GM12878 (cell line): ENCODE results near the gene SLC35C1.

ENCODE experiments used
- POLR2A ChIP-seq: IDR thresholded peaks from 2 replicates; pipeline ENCODE4 v1.6.1; 2011; ENCODE audit warnings: low read depth, mild to moderate bottlenecking, low read length
- SIX5 ChIP-seq: IDR thresholded peaks from 2 replicates; pipeline ENCODE4 v1.6.1; 2011; ENCODE audit warnings: mild to moderate bottlenecking, low read depth, low read length, moderate library complexity; ENCODE audit not compliant: severe bottlenecking
- TAF1 ChIP-seq: IDR thresholded peaks from 2 replicates; pipeline ENCODE4 v1.6.1; 2011; ENCODE audit warnings: mild to moderate bottlenecking, low read depth, low read length, borderline replicate concordance
- TF ChIP-seq, protein P1 (sequence below), 3 experiments: IDR thresholded peaks in 2 of 3; conservative IDR thresholded peaks in 1 of 3; 2 replicates each; pipeline ENCODE4 v1.5.1; 2011; ENCODE audit warnings: low read depth in 3 of 3, low read length in 3 of 3, mild to moderate bottlenecking in 3 of 3, control low read depth in 2 of 3, moderate library complexity in 2 of 3, inconsistent platforms in 1 of 3, mixed read lengths in 1 of 3; ENCODE audit not compliant: control insufficient read depth in 2 of 3, insufficient read depth in 1 of 3; ENCODE audit errors: extremely low read depth in 1 of 3
- TF ChIP-seq, protein P2 (sequence below): fragments of 450-650 bp; IDR thresholded peaks from 2 replicates; pipeline ENCODE4 v1.6.1; 2016; ENCODE audit warnings: mild to moderate bottlenecking, moderate library complexity, borderline replicate concordance

DNA sequence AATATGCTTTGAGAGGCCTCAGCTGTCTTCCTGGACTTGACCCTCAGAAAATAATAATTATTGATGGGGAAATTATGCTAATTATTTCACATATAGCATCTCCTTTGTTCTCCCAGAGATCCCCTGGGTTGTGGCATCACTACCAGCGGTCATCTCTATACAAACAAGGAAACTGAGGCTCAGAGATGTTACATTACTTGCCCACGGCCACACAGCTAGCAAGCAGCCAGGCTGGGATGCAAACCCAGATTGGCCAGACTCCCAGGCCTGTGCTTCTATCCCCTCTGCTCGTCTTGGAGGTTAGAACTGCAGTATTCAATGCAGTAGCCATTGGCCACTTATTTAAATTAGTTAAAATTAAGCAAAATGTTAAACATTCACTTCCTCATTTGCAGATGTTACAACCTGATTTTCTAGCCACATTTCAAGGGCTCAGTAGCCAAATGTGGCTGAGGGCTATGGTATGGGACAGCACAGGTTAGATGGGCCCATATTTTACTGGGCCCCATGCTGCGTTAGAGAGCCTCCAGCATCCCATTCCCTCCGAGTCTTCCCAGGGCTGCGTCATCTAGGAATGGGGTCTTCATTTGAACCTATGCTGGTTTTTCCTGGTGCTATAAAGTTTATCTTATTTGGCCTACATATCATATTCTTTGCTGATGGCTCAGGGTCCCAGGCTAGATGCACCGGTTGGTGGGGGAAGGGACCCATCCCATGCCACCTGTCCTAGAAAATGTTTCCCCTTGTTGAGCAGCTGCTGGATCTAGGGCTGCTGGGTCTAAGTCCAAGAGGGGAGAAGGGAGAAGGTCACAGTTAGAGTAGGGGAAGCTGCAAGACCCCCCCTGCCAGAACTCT, 2.2 kb downstream of the SLC35C1 start:
- TF ChIP-seq POLR2A (no peak), TAF1 (no peak), SIX5 (no peak)
- TF ChIP-seq, protein P1, sequence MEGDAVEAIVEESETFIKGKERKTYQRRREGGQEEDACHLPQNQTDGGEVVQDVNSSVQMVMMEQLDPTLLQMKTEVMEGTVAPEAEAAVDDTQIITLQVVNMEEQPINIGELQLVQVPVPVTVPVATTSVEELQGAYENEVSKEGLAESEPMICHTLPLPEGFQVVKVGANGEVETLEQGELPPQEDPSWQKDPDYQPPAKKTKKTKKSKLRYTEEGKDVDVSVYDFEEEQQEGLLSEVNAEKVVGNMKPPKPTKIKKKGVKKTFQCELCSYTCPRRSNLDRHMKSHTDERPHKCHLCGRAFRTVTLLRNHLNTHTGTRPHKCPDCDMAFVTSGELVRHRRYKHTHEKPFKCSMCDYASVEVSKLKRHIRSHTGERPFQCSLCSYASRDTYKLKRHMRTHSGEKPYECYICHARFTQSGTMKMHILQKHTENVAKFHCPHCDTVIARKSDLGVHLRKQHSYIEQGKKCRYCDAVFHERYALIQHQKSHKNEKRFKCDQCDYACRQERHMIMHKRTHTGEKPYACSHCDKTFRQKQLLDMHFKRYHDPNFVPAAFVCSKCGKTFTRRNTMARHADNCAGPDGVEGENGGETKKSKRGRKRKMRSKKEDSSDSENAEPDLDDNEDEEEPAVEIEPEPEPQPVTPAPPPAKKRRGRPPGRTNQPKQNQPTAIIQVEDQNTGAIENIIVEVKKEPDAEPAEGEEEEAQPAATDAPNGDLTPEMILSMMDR (IDR thresholded peaks at IDR 0.05 in 2 of 3, conservative IDR thresholded peaks at IDR 0.05 in 1 of 3; ENCODE audit: control insufficient read depth in 2 of 3, extremely low read depth in 1 of 3, insufficient read depth in 1 of 3, low read depth in 3 of 3, low read length in 3 of 3): no peak
- TF ChIP-seq, protein P2, sequence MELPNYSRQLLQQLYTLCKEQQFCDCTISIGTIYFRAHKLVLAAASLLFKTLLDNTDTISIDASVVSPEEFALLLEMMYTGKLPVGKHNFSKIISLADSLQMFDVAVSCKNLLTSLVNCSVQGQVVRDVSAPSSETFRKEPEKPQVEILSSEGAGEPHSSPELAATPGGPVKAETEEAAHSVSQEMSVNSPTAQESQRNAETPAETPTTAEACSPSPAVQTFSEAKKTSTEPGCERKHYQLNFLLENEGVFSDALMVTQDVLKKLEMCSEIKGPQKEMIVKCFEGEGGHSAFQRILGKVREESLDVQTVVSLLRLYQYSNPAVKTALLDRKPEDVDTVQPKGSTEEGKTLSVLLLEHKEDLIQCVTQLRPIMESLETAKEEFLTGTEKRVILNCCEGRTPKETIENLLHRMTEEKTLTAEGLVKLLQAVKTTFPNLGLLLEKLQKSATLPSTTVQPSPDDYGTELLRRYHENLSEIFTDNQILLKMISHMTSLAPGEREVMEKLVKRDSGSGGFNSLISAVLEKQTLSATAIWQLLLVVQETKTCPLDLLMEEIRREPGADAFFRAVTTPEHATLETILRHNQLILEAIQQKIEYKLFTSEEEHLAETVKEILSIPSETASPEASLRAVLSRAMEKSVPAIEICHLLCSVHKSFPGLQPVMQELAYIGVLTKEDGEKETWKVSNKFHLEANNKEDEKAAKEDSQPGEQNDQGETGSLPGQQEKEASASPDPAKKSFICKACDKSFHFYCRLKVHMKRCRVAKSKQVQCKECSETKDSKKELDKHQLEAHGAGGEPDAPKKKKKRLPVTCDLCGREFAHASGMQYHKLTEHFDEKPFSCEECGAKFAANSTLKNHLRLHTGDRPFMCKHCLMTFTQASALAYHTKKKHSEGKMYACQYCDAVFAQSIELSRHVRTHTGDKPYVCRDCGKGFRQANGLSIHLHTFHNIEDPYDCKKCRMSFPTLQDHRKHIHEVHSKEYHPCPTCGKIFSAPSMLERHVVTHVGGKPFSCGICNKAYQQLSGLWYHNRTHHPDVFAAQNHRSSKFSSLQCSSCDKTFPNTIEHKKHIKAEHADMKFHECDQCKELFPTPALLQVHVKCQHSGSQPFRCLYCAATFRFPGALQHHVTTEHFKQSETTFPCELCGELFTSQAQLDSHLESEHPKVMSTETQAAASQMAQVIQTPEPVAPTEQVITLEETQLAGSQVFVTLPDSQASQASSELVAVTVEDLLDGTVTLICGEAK: no peak
